Muscle layer of duodenum (tissue), 2 donors: ENCODE data around the gene SGCD.

Experiments
- H3K27ac ChIP-seq: one replicate; pipeline ENCODE4 v1.7.0; 2013; ENCODE audit warnings: mild to moderate bottlenecking, low read length
- H3K27me3 ChIP-seq: one replicate; pipeline ENCODE4 v1.7.0; 2013; ENCODE audit warnings: low read depth, mild to moderate bottlenecking, control low read depth, low read length
- H3K36me3 ChIP-seq, 2 donors: one replicate each; pipeline ENCODE4 v1.7.0; 2013; ENCODE audit warnings: low read length in 2 of 2, control low read depth in 1 of 2, mild to moderate bottlenecking in 1 of 2; ENCODE audit not compliant: insufficient read depth in 2 of 2, control insufficient read depth in 1 of 2
- H3K4me1 ChIP-seq, 2 donors: one replicate each; pipeline ENCODE4 v1.7.0; 2013; ENCODE audit warnings: low read length in 2 of 2, mild to moderate bottlenecking in 2 of 2, control low read depth in 1 of 2, moderate library complexity in 1 of 2; ENCODE audit not compliant: insufficient read depth in 2 of 2, control insufficient read depth in 1 of 2
- H3K4me3 ChIP-seq, 2 donors: one replicate each; pipeline ENCODE4 v1.7.0; 2013; ENCODE audit warnings: low read length in 2 of 2, low read depth in 1 of 2, mild to moderate bottlenecking in 1 of 2
- H3K9me3 ChIP-seq, 2 donors: one replicate each; pipeline ENCODE4 v1.7.0; 2013; ENCODE audit warnings: low read length in 2 of 2, control low read depth in 1 of 2, mild to moderate bottlenecking in 1 of 2; ENCODE audit not compliant: control insufficient read depth in 1 of 2
- donor health status: healthy.

The SGCD gene

DNA sequence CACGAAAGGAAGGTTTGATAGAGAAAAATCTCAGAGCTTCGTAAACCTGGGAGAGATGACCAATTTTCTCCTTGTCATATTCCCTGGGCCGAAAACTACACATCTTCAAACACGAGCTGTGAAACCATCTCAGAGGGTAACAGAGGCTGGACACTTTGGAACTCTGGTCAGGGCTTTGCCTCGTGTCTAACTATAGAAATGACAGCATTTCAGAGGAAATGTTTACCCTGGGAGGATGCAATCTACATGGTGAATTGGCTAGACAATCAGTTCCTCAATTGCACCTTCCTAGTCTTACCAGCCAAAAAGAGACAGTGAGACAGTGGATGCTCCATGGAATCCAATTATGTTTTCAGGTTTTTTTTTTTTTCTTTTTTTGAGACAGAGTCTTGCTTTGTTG is 414.6 kb downstream of the SGCD start:
- H3K4me3 ChIP-seq = no peak overlapping the region
- H3K9me3 ChIP-seq = no peaks in the 10 kb centered on the region
- H3K27me3 ChIP-seq = no peaks in the 10 kb centered on the region
- no peaks in the 10 kb centered on the region for H3K4me1 ChIP-seq
- H3K36me3 ChIP-seq = no peaks in the 10 kb centered on the region
- H3K27ac ChIP-seq = no peak overlapping the region

DNA sequence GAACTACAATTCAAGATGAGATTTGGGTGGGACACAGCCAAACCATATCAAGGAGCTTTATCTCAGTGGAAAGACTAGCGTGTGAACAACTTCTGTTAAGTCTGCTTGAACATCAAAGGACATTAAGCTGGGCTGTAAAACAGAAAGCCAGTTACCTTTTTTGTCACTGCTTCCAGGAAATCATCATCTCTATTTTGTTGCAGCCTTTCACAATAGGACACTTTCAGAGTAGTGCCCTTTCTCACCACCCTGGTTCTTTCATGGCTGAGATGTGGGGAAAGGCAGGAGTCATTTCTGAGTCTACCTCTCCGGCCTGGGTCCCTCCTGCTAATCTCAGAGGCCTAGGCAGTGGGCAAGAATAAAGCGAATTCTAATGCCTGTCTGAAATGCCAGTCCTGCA is 426.9 kb downstream of the SGCD start:
- H3K4me3 ChIP-seq = no peak overlapping the region
- H3K36me3 ChIP-seq = peaks cover 0 to 15% of the 10 kb centered on the region in 2 donors
- no peak overlapping the region for H3K27ac ChIP-seq
- no peaks in the 10 kb centered on the region for H3K4me1 ChIP-seq
- H3K9me3 ChIP-seq = no peaks in the 10 kb centered on the region
- no peaks in the 10 kb centered on the region for H3K27me3 ChIP-seq

DNA sequence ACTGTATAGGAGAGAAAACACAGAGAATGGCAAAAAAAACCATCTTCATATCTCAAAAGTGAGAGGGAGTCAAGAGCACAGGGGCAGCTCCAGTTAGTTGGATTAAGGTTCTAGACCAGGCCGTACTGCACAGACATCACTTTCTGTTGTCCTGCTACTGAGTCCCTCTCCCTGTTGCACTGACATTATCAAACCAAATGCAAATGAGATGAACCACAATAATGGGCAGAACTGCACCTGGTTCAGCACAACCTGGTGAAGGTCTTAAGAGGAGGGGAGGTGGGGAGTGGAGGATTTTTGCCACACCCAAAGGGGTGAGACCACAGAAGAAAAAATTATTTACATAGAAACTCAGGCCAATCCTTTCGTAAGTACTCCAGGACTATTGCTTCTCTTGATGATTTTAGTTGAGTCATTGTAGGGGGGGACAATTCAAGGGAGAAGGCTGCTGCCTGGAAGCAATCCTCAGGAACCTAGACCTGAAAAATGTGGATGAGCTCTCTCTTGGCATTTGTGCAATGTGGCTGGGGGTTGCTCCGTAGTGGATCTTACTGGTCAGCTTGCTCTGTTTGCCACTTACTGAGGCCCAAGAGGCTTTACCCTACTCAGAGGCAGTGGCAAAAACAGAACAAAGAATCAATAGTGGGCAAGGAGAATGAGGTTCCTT is 428.6 kb downstream of the SGCD start:
- H3K27me3 ChIP-seq = no peaks in the 10 kb centered on the region
- H3K4me1 ChIP-seq = no peaks in the 10 kb centered on the region
- H3K4me3 ChIP-seq = no peak overlapping the region
- peaks cover 3 to 18% of the 10 kb centered on the region in 2 donors for H3K36me3 ChIP-seq
- H3K27ac ChIP-seq = no peak overlapping the region
- no peaks in the 10 kb centered on the region for H3K9me3 ChIP-seq

DNA sequence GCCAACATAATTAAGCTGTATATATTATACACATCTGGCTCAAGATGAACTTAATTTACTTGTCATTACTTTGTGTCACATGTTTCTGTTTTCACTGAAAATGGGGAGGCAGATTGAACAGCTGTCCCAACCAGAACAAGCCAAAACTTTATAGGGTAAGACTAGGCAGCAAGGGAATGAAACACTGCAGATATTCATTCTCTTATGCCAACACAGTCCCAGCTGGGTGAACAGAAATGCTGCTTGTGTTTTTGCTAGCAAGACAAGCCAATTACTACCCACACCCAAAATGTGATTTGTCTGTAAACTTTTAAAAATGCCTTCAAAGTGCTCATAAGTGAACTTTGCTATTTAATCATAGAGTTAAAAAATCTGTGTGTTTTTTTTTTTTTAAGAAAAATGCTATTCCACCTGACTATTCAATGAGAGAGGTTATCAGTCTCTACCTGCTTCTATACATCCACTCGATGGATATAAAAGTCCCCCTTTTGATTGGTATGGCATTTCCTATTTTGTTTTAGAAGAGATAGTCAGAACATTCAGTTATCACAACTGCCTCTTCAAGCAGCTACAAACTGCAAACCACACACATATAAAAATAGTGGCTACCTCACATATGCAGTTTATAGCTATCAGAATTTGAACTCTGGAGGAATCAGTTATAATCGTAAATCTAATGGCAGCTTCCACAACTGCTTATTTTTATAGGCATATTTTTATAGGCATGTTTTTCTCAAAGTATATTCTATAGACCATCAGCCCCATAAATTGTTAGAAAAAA is 431.2 kb downstream of the SGCD start:
- H3K36me3 ChIP-seq = peaks cover 3 to 21% of the 10 kb centered on the region in 2 donors
- H3K27me3 ChIP-seq = no peaks in the 10 kb centered on the region
- H3K4me1 ChIP-seq = no peaks in the 10 kb centered on the region
- H3K4me3 ChIP-seq = no peak overlapping the region
- H3K9me3 ChIP-seq = no peaks in the 10 kb centered on the region
- H3K27ac ChIP-seq = no peak overlapping the region

DNA sequence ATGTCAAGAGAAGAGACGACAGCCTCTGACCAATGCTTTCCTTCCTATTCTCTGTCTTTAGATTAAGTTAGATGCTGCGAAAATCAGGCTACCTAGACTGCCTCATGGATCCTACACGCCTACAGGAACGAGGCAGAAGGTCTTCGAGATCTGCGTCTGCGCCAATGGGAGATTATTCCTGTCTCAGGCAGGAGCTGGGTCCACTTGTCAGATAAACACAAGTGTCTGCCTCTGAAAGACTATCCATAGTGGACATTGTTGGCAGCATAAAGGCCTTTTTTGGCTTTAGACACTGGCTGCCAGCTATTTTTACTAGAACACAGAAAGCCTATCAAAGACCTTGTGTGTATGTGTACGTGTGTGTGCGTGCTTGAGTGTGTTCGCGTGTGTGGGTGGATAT is 432.2 kb downstream of the SGCD start:
- H3K27ac ChIP-seq = no peak overlapping the region

DNA sequence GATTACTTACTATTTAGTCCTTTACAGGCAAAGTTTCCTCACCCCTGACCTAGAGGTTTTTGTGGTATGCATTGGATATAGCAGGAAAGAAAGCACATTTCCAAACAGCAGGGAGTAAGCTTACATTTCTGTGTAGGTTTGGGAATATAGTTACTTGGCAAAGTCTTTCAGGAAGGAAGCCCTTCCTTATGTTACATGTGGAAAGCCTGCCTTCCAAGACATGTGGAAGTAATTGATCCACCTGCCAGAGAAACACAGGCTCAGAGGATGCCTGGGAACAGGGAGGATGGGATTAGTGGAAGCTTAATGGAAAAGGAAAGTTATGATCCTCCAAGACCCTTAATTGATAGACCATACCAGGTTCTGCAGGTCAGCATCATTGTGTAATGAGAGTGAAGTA is 435.8 kb downstream of the SGCD start:
- H3K27ac ChIP-seq = no peak overlapping the region
- H3K27me3 ChIP-seq = no peaks in the 10 kb centered on the region
- H3K36me3 ChIP-seq = peaks cover 3 to 17% of the 10 kb centered on the region in 2 donors
- H3K4me3 ChIP-seq = no peak overlapping the region
- no peaks in the 10 kb centered on the region for H3K9me3 ChIP-seq
- no peaks in the 10 kb centered on the region for H3K4me1 ChIP-seq

More for the DNA sequence above, 432.2 kb downstream of the SGCD start:
- no peaks in the 10 kb centered on the region for H3K27me3 ChIP-seq
- H3K36me3 ChIP-seq = peaks cover 3 to 21% of the 10 kb centered on the region in 2 donors
- H3K9me3 ChIP-seq = no peaks in the 10 kb centered on the region
- H3K4me3 ChIP-seq = no peak overlapping the region
- H3K4me1 ChIP-seq = no peaks in the 10 kb centered on the region

DNA sequence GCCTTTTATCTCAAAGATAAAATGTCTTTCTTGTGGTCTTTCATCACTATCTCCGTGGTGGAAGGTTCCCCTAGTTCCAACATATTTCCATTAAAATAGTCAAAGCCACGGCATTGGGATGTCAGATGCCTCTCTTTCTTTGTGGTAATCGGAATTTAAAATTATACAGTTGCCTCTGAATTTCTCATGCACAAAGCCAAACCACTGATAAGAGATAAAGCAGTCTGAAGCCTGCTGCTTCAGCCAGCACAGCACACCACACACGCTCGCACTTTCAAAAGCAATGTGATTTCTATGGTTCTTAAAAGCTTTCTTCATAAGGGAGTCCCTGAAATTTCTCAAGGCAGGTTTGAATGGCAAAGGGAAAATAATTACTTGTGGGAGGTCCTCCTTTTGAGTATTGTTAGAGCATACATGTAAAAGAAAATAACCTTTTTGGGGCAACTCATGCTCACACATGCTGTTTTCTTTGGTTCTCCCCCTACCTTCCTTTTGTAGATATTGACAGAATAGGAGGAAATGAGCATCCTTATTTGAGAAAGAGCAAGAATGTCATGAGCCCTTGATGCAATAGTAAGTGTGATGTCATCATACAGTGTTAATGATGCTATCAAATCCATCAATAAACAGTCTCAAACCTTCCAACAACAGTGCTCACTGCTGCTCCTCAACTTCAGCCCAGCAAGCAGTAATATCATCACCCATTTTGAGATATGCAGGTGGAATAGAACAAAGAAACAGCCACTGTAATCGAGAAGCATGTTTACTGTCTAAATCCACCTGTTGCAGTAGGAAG is 437.4 kb downstream of the SGCD start:
- Histone ChIP-seq H3K36me3 (peaks cover 0 to 5% of the 10 kb centered on the region in 2 donors), H3K27ac (no peak overlapping the region), H3K4me1 (no peaks in the 10 kb centered on the region), H3K4me3 (no peak overlapping the region), H3K9me3 (no peaks in the 10 kb centered on the region), H3K27me3 (no peaks in the 10 kb centered on the region)

DNA sequence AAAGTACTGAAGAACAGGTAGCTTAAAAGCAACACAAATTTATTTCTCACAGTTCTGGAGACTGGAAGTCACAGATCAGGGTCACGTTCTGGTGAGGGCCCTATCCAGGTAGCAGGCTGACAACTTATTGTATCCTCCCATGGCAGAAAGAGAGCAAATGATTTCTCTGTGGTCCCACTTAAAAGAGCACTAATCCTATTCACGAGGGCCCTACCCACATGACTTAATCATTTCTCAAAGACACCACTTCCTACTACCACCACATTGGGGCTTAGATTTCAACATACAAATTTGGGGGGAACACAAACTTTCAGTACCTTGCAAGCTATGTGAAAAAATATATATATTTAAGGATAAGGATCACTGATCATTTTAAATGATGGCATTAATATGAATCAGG is 447.3 kb downstream of the SGCD start:
- Histone ChIP-seq H3K27me3 (no peaks in the 10 kb centered on the region), H3K27ac (no peak overlapping the region), H3K4me1 (no peaks in the 10 kb centered on the region), H3K4me3 (no peak overlapping the region), H3K36me3 (no peaks in the 10 kb centered on the region), H3K9me3 (no peaks in the 10 kb centered on the region)

DNA sequence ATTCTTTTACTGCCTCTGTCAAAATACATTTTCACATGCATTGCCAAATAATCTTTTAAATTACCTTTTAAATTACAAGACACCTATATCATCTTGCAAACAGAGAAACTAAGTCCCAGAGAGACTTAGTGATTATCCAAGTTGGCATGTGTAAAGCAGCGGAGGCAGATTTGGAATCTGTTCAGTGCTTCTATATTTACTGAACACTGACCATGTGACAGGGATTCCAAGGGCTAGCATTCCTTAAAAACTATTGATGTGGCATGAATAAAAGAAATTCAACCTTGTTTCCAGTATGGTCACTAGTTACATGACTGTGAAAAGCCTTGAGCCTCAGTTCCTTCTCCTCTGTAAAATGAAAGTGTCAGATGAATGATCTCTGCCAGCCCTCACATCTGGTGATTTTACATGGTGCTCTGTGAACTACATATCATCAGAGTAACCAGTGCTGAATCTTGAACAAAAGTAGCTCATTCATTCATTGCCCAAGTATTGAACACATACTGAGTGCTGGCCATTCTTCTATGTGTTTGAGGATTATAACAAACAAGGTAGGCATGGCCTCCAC is 451.3 kb downstream of the SGCD start:
- Histone ChIP-seq H3K9me3 (no peaks in the 10 kb centered on the region), H3K27me3 (no peaks in the 10 kb centered on the region), H3K4me3 (no peak overlapping the region), H3K27ac (no peak overlapping the region), H3K36me3 (no peaks in the 10 kb centered on the region), H3K4me1 (no peaks in the 10 kb centered on the region)

DNA sequence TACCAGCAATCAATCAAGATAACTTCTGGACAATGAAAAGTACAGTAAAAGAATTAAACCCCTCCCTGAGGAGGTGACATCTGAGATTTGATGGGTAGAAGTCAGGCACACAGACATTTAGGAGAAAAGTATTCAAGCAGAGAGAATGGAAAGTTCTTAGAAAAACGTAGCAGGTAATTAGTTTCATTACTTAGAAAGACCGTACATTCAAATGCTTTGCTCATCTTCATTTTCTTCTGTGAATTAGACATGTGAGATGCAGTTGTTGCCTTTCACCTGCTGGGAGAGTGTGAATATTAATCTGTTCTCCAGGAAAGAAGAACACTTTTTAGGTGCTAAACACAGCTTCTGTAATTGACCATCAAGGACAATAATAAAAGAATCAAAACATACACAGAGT is 451.8 kb downstream of the SGCD start:
- no peaks in the 10 kb centered on the region for H3K4me1 ChIP-seq
- no peak overlapping the region for H3K27ac ChIP-seq
- no peaks in the 10 kb centered on the region for H3K9me3 ChIP-seq
- H3K4me3 ChIP-seq = no peak overlapping the region
- no peaks in the 10 kb centered on the region for H3K27me3 ChIP-seq
- H3K36me3 ChIP-seq = no peaks in the 10 kb centered on the region

DNA sequence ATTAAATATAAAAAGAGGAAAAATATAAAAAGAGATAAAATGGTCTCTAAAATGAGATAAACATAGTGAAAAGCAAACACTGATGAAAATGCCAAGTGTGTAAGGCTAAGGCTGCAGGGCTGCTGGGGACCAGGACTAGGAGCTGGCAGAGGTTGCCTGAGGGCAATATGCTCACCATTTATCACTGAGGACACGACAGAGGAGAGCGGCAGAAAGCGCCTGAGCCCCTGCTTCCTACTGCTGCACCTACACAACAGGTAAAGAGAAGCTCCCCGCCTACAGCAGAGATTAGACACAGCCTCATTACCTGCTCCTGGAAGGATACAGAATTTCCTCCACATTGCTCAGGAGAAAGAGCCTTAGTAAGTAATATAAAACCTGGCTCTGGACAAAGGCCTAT is 452.5 kb downstream of the SGCD start:
- Histone ChIP-seq H3K36me3 (no peaks in the 10 kb centered on the region), H3K27ac (no peak overlapping the region), H3K27me3 (no peaks in the 10 kb centered on the region), H3K4me3 (no peak overlapping the region), H3K9me3 (no peaks in the 10 kb centered on the region), H3K4me1 (no peaks in the 10 kb centered on the region)
